CD4-positive, alpha-beta T cell (primary cell): Measurements from ENCODE around the gene ROPN1. TPM values are rescaled to one million over a fixed set of nuclear protein-coding genes. Genes with fewer than 3 reads are reported as not detected.

Experiments used
- ATAC-seq: fragments of 200-7000 bp; cut with Tn5 transposase; one replicate; pipeline ENCODE4 v1.10.0; 2022; ENCODE audit warnings: mild to moderate bottlenecking; ENCODE audit not compliant: poor library complexity
- CTCF ChIA-PET: fragments of 350-600 bp; sonication (Branson Sonifier 250); formaldehyde crosslinking; loops from one replicate; lab custom pipeline; 2021; ENCODE audit warnings: antibody characterized with exemption, inconsistent platforms; lab: Charles Lee
- POLR2A ChIA-PET: fragments of 350-600 bp; sonication (Branson Sonifier 250); formaldehyde crosslinking; loops from one replicate; lab custom pipeline; 2021; ENCODE audit warnings: antibody characterized with exemption, inconsistent platforms; lab: Charles Lee
- DNase-seq, 14 experiments: peaks; one replicate each; pipeline ENCODE4 v3.0.0-alpha.2; 2013 to 2020; ENCODE audit warnings: mixed read lengths in 2 of 14
- H3K27ac ChIP-seq, 2 donors: one replicate each; pipeline versions ENCODE4 v1.5.1 to v1.7.0; 2013; ENCODE audit warnings: low read length in 2 of 2, low read depth in 1 of 2, mild to moderate bottlenecking in 1 of 2
- H3K27me3 ChIP-seq, 2 experiments: 1 replicate in 1 of 2; 2 replicates in 1 of 2; pipeline versions ENCODE4 v1.6.1 to v1.7.0; 2013; ENCODE audit warnings: low read length in 2 of 2, control low read depth in 1 of 2, mild to moderate bottlenecking in 1 of 2, moderate library complexity in 1 of 2; ENCODE audit not compliant: insufficient read depth in 2 of 2, control insufficient read depth in 1 of 2
- H3K36me3 ChIP-seq: one replicate; pipeline ENCODE4 v1.6.1; 2013; ENCODE audit warnings: low read length, control low read depth; ENCODE audit not compliant: insufficient read depth
- H3K4me1 ChIP-seq: one replicate; pipeline ENCODE4 v1.6.1; 2013; ENCODE audit warnings: low read length, control low read depth; ENCODE audit not compliant: insufficient read depth
- H3K4me3 ChIP-seq: one replicate; pipeline ENCODE4 v1.5.1; 2013; ENCODE audit warnings: mild to moderate bottlenecking, low read length, moderate library complexity
- H3K9me3 ChIP-seq, 2 experiments: 1 replicate in 1 of 2; 2 replicates in 1 of 2; pipeline versions ENCODE4 v1.6.1 to v1.7.0; 2013; ENCODE audit warnings: low read length in 2 of 2, mild to moderate bottlenecking in 2 of 2, control low read depth in 1 of 2, moderate library complexity in 1 of 2; ENCODE audit not compliant: control insufficient read depth in 1 of 2, insufficient read depth in 1 of 2
- H3K27ac Mint-ChIP-seq: one replicate; pipeline ENCODE4 v1.8.0; 2020; ENCODE audit warnings: mixed read lengths
- H3K27me3 Mint-ChIP-seq: one replicate; pipeline ENCODE4 v1.8.0; 2021; ENCODE audit warnings: mixed read lengths
- H3K36me3 Mint-ChIP-seq: one replicate; pipeline ENCODE4 v1.8.0; 2021; ENCODE audit warnings: low read depth, mixed read lengths
- H3K4me1 Mint-ChIP-seq: one replicate; pipeline ENCODE4 v1.8.0; 2021; ENCODE audit warnings: low read depth, mixed read lengths
- H3K4me3 Mint-ChIP-seq: one replicate; pipeline ENCODE4 v1.8.0; 2020; ENCODE audit warnings: mild to moderate bottlenecking, mixed read lengths
- H3K9me3 Mint-ChIP-seq: one replicate; pipeline ENCODE4 v1.8.0; 2020; ENCODE audit warnings: mixed read lengths
- CTCF ChIP-seq: fragments of 200-600 bp; IDR thresholded peaks from one replicate; pipeline ENCODE4 v1.8.0; 2022; ENCODE audit warnings: antibody characterized with exemption, mild to moderate bottlenecking
- intact Hi-C, 2 experiments: fragments of 100-400 bp; cut with DNase I in 1 of 2; cut with micrococcal nuclease in 1 of 2; formaldehyde crosslinking; loops; one replicate each; pipeline versions ENCODE4 v1.15.1 to v1.9.0; 2023 to 2025; cut with DNase I, micrococcal nuclease
- total RNA-seq, 174 experiments: library from RNA in 2 of 174; stranded (reverse) in 2 of 174; gene quantifications; one replicate each; pipeline ENCODE4 v1.2.3 and lab custom pipeline; 2021 to 2026

Gene ROPN1
- total RNA-seq, 2 experiments from 2014 or later, result not detected

GRCh38 chr3:123920383-123920782 lies 71.5 kb downstream of the ROPN1 start:
- H3K36me3 Mint-ChIP-seq, result peaks cover 69% of the 10 kb centered on the region
- no peaks in the 10 kb centered on the region for H3K4me1 ChIP-seq
- H3K4me1 Mint-ChIP-seq, result no peaks in the 10 kb centered on the region
- TF ChIP-seq CTCF, result no peak
- ChIA-PET POLR2A (no interaction called here), CTCF (no interaction called here)
- no peak overlapping the region for H3K27ac ChIP-seq
- peaks cover 20% of the 10 kb centered on the region for H3K9me3 Mint-ChIP-seq
- intact Hi-C loops, result no loop called here
- ATAC-seq (no peak), DNase-seq (no peak)
- H3K36me3 ChIP-seq, result no peaks in the 10 kb centered on the region
- H3K9me3 ChIP-seq, result peaks cover 5 to 15% of the 10 kb centered on the region in 2 experiments
- H3K27ac Mint-ChIP-seq, result no peak overlapping the region
- H3K27me3 ChIP-seq, result no peaks in the 10 kb centered on the region
- no peak overlapping the region for H3K4me3 ChIP-seq
- no peaks in the 10 kb centered on the region for H3K27me3 Mint-ChIP-seq
- no peak overlapping the region for H3K4me3 Mint-ChIP-seq

- H3K9me3 ChIP-seq, result peaks cover 5 to 15% of the 10 kb centered on the region in 2 experiments
- no peaks in the 10 kb centered on the region for H3K4me1 Mint-ChIP-seq
- H3K4me3 ChIP-seq, result no peak overlapping the region
- no peak for DNase-seq
- no peaks in the 10 kb centered on the region for H3K27me3 ChIP-seq
- TF ChIP-seq CTCF, result no peak
- ChIA-PET POLR2A (no interaction called here), CTCF (no interaction called here)
- peaks cover 17% of the 10 kb centered on the region for H3K9me3 Mint-ChIP-seq
- ATAC-seq, result no peak
- peaks cover 67% of the 10 kb centered on the region for H3K36me3 Mint-ChIP-seq
- no peaks in the 10 kb centered on the region for H3K4me1 ChIP-seq
- H3K27ac Mint-ChIP-seq, result no peak overlapping the region
- no peaks in the 10 kb centered on the region for H3K27me3 Mint-ChIP-seq
- intact Hi-C loops, result no loop called here
- H3K36me3 ChIP-seq, result peaks cover 3% of the 10 kb centered on the region
- no peak overlapping the region for H3K27ac ChIP-seq
- H3K4me3 Mint-ChIP-seq, result no peak overlapping the region
Observed at GRCh38 chr3:123919353-123919752, 72.6 kb downstream of the ROPN1 start.

Other genes with a start within 250 kb of the ROPN1 start
- under 1 TPM in 1 of 2 experiments, not detected in 1; 0.22 TPM for gene MYLK, start 107.8 kb downstream of the ROPN1 start, total RNA-seq
- gene CCDC14, start 30.9 kb downstream of the ROPN1 start, total RNA-seq, result 10 to 100 TPM; 21.3 to 24.4 TPM
- 1 to 10 TPM; 1.3 to 1.6 TPM for gene KALRN, start 41.2 kb upstream of the ROPN1 start, total RNA-seq